MM.1S (cell line): Measurements from ENCODE around the gene ZNF385A.
A peak's percentile ranks its signal among the peaks of the same experiment; 100 is the strongest.

ENCODE experiments used
- DNase-seq: peaks from one replicate; pipeline ENCODE4 v3.0.0-alpha.2; 2015
- H2AFZ ChIP-seq: fragments of 300-600 bp; sonication (generic); 2 replicates; pipeline ENCODE4 v1.6.0; 2016; ENCODE audit warnings: antibody characterized with exemption, low read length
- H3F3A ChIP-seq: fragments of 300-600 bp; sonication (generic); 2 replicates; pipeline ENCODE4 v1.6.1; 2016; ENCODE audit warnings: mild to moderate bottlenecking, antibody characterized with exemption, low read length, moderate library complexity, mixed read lengths; ENCODE audit not compliant: insufficient read depth
- H3K27ac ChIP-seq: fragments of 300-600 bp; sonication (generic); 2 replicates; pipeline ENCODE4 v1.5.1; 2016; ENCODE audit warnings: mild to moderate bottlenecking, low read length
- H3K27me3 ChIP-seq: fragments of 300-600 bp; sonication (generic); replicated peaks from 2 replicates; pipeline ENCODE4 v1.6.0; 2016; ENCODE audit warnings: low read length; ENCODE audit not compliant: insufficient read depth
- H3K36me3 ChIP-seq: fragments of 300-600 bp; sonication (generic); replicated peaks from 2 replicates; pipeline ENCODE4 v1.6.1; 2016; ENCODE audit warnings: mild to moderate bottlenecking, low read length, mixed read lengths; ENCODE audit not compliant: insufficient read depth
- H3K4me1 ChIP-seq: fragments of 300-600 bp; sonication (generic); 2 replicates; pipeline ENCODE4 v1.6.1; 2016; ENCODE audit warnings: low read length, mixed read lengths
- H3K4me2 ChIP-seq: fragments of 300-600 bp; sonication (generic); 2 replicates; pipeline ENCODE4 v1.6.0; 2016; ENCODE audit warnings: low read depth, low read length
- H3K4me3 ChIP-seq: fragments of 300-600 bp; sonication (generic); 2 replicates; pipeline ENCODE4 v1.5.1; 2016; ENCODE audit warnings: low read length, mixed read lengths
- H3K79me2 ChIP-seq: fragments of 300-600 bp; sonication (generic); 2 replicates; pipeline ENCODE4 v1.6.1; 2016; ENCODE audit warnings: mixed run types, low read length, mixed read lengths
- H3K9ac ChIP-seq: fragments of 300-600 bp; sonication (generic); 2 replicates; pipeline ENCODE4 v1.6.1; 2016; ENCODE audit warnings: low read length, mixed read lengths
- H3K9me2 ChIP-seq: fragments of 300-600 bp; sonication (generic); replicated peaks from 2 replicates; pipeline ENCODE4 v1.6.1; 2016; ENCODE audit warnings: mild to moderate bottlenecking, low read length, mixed read lengths; ENCODE audit not compliant: insufficient read depth
- H3K9me3 ChIP-seq: fragments of 300-600 bp; sonication (generic); replicated peaks from 2 replicates; pipeline ENCODE4 v1.6.1; 2016; ENCODE audit warnings: mild to moderate bottlenecking, low read length, mixed read lengths; ENCODE audit not compliant: insufficient read depth
- H4K20me1 ChIP-seq: fragments of 300-600 bp; sonication (generic); 2 replicates; pipeline ENCODE4 v1.6.1; 2016; ENCODE audit warnings: mild to moderate bottlenecking, low read length, moderate library complexity, mixed read lengths; ENCODE audit not compliant: insufficient read depth
- CTCF ChIP-seq: fragments of 300-600 bp; sonication (generic); IDR thresholded peaks from 2 replicates; pipeline ENCODE4 v1.5.1; 2016; ENCODE audit warnings: antibody characterized with exemption, low read length, mixed read lengths
- EZH2 ChIP-seq: fragments of 300-600 bp; sonication (generic); optimal IDR thresholded peaks from 2 replicates; pipeline ENCODE3; 2017; ENCODE audit warnings: low read depth, mild to moderate bottlenecking, antibody characterized with exemption, low read length, mixed read lengths
- EZH2phosphoT487 ChIP-seq: fragments of 300-600 bp; sonication (generic); IDR thresholded peaks from 2 replicates; pipeline ENCODE4 v1.6.1; 2018; ENCODE audit warnings: antibody characterized with exemption, low read length

Gene ZNF385A

GRCh38 chr12:54405106-54405505 lies 20.6 kb upstream of the ZNF385A start:
- no peak overlapping the region for H3K4me3 ChIP-seq
- no peaks in the 10 kb centered on the region for H4K20me1 ChIP-seq
- no peak overlapping the region for H2AFZ ChIP-seq
- no peak overlapping the region for H3K9ac ChIP-seq
- H3K9me3 ChIP-seq = no peaks in the 10 kb centered on the region
- no peaks in the 10 kb centered on the region for H3K79me2 ChIP-seq
- no peaks in the 10 kb centered on the region for H3K9me2 ChIP-seq
- TF ChIP-seq EZH2phosphoT487 = no peak
- no peak for TF ChIP-seq EZH2
- TF ChIP-seq CTCF = no peak
- no peak overlapping the region for H3K27ac ChIP-seq
- no peaks in the 10 kb centered on the region for H3K36me3 ChIP-seq
- no peak for DNase-seq
- no peaks in the 10 kb centered on the region for H3K4me1 ChIP-seq
- H3K27me3 ChIP-seq = no peaks in the 10 kb centered on the region
- H3K4me2 ChIP-seq = no peak overlapping the region
- H3F3A ChIP-seq = no peaks in the 10 kb centered on the region

- H3K4me3 ChIP-seq = no peak overlapping the region
- no peaks in the 10 kb centered on the region for H3K79me2 ChIP-seq
- H4K20me1 ChIP-seq = no peaks in the 10 kb centered on the region
- H2AFZ ChIP-seq = no peak overlapping the region
- H3F3A ChIP-seq = no peaks in the 10 kb centered on the region
- no peaks in the 10 kb centered on the region for H3K9me2 ChIP-seq
- H3K27me3 ChIP-seq = no peaks in the 10 kb centered on the region
- no peaks in the 10 kb centered on the region for H3K4me1 ChIP-seq
- peak; percentile 52 for DNase-seq
- H3K36me3 ChIP-seq = no peaks in the 10 kb centered on the region
- H3K9ac ChIP-seq = no peak overlapping the region
- no peaks in the 10 kb centered on the region for H3K9me3 ChIP-seq
- TF ChIP-seq EZH2 (no peak), CTCF (peak; percentile 98), EZH2phosphoT487 (no peak)
- no peak overlapping the region for H3K27ac ChIP-seq
- H3K4me2 ChIP-seq = no peak overlapping the region
Measured at GRCh38 chr12:54404061-54405004, 19.8 kb upstream of the ZNF385A start.

- no peak for TF ChIP-seq EZH2phosphoT487
- TF ChIP-seq EZH2 = no peak
- TF ChIP-seq CTCF = no peak
- no peak overlapping the region for H3K9ac ChIP-seq
- no peaks in the 10 kb centered on the region for H3K27me3 ChIP-seq
- no peaks in the 10 kb centered on the region for H3K9me3 ChIP-seq
- no peak for DNase-seq
- no peak overlapping the region for H3K27ac ChIP-seq
- no peaks in the 10 kb centered on the region for H3F3A ChIP-seq
- no peak overlapping the region for H3K4me3 ChIP-seq
- no peak overlapping the region for H2AFZ ChIP-seq
- H3K9me2 ChIP-seq = no peaks in the 10 kb centered on the region
- H3K4me2 ChIP-seq = no peak overlapping the region
- no peaks in the 10 kb centered on the region for H3K36me3 ChIP-seq
- no peaks in the 10 kb centered on the region for H4K20me1 ChIP-seq
- H3K79me2 ChIP-seq = no peaks in the 10 kb centered on the region
- H3K4me1 ChIP-seq = no peaks in the 10 kb centered on the region
Measured at GRCh38 chr12:54401119-54401518, 16.6 kb upstream of the ZNF385A start.
